Stimulated activated CD8-positive, alpha-beta memory T cell treated with anti-CD3 and anti-CD28 coated beads, Interleukin-4, amount 100 ng/mL, for 4 hours (primary cell): ENCODE results near the gene ATP5F1A.
"Not testable (repeated sequence)": the region's sequence is repeated elsewhere in the genome, so short reads cannot be mapped to it uniquely, and the experiment has no call there.

Experiments used
- DNase-seq, 2 donors: peaks; one replicate each; pipeline ENCODE4 v3.0.0-alpha.2; 2020; ENCODE audit warnings: low read depth in 2 of 2, low spot score in 1 of 2

Gene ATP5F1A

DNA sequence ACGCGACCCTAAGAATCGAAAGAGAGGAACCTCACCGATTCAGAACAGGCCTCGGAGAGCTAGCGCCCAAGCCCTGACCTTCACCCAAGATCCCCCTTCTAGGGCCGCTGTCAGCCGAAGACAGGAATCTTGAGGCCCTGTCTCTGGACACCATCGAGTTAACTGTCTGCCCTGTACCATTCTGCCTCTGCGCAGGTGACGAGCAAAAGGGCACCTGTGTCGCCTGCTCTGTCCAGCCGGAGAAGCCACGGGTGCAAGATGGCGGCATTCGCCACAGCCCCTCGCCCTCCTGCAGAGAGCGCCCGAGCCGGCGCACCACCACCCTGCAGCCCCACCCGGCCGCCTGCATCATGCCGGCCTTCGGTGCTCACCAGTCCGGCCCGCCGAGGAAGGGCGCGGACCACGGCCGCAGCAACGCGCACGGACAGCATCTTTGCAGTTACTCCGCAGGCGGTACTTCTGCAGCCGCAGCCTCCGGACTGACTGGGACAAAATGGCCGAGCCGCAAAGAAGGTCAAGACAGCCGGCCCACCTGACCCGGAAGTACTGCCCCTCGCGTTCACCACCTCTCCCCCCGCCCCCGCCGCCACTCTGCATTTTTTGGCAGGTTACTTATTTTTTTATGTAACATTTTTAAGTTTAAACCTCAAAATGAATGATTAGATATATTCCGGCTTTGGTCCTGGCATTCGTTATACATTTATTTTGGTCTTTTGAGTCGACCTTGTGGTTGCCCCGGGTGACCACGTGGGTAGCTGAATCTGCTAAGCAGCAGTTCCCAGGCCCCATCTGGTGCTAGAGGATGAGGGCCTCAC, at the start of gene ATP5F1A:
Gene ATP5F1A (minus strand): TSS at position 496 of the 815 bp plus-strand sequence. CDS start 65 bp downstream, at position 431.
- peak; percentile 67 to 76 for DNase-seq

DNA sequence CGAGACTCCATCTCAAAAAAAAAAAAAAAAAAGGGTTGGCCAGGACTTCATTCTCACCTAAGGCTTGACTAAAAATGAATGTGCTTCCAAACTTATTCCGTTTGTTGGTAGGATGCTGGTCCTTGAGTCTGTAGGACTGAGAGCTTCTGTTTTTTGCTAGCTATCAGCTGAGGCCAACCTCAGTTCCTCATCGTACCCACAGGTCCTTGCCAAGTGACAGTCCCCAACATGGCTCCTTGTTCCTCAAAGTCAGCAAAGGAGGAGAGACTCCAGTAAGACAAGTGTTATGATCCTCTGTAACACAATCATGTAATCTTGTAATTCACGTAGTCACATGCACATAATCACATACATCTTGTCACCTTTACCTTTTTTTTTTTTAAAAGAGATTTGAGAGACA, 43.1 kb upstream of the ATP5F1A start:
- DNase-seq = no peak

DNA sequence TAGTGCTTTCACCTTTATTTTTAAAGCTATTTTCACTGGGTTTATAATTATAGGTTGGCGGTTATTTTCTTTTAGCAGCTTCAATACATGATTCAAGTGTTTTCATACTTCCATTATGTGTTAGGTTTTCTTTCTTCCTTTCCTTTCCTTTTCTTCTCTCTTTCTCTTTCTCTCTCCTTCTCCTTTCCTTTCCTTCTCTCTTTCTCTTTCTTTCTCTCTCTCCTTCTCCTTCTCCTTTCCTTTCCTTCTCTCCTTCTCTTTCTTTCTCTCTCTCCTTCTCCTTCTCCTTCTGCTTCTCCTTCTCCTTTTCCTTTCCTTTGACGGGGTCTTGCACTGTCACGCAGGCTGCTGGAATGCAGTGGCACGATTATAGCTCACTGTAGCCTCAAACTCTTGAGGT, 42.1 kb upstream of the ATP5F1A start:
- no peak for DNase-seq

DNA sequence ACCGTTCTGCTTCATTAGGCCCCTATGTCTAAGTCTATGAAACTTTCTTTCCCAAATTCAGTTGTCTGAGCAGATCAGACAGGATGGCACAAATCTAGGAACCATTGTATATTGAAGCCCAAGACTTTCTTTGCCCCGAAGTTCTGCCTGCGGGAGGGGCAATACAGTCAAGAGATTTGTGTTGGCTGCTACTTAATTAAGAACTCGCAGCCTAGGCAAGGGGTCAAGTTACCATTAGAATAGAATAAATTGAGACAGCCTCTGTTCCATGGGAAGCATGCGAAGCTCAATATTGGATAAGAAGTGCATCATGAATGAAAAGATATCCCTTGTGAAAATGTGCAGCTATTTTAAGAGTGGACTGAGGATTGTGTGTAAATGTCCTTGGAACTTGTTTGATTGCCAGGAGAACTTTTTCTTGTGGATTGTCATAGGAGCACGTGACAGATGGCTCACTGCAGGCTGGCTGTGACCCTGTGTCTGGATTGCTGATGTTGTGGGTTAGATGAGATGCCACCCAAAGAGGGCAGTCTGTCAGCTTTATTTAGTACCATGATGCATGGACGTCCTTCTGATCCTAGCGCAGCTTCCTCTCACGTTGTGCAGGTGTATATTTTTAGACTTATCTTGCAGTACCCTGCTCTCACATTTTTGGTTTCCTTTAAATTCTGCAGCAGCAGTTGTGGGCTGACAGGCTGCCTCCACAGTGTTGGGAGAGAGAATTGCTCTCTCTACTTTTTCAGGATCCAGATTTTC, 37.0 kb upstream of the ATP5F1A start:
- DNase-seq = no peak

DNA sequence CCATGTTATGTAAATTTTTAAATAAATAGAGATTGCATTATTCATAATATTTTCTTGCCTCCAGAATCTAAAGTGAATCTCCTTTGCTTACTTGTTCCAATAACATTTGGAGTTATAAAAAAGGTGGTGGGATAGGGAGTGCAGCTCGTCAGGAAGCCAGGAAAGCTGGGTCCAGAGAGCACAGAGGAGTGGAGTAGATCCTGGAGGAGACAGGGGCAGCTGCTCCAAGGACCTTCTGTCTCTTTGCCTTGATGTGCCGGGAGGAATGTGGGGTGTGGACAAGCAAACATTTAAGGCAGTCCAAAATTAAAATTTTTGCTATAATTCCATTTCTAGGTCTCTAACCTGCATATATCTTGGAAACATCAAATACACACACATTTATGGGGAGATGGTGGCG, 35.4 kb upstream of the ATP5F1A start:
- DNase-seq = no peak

DNA sequence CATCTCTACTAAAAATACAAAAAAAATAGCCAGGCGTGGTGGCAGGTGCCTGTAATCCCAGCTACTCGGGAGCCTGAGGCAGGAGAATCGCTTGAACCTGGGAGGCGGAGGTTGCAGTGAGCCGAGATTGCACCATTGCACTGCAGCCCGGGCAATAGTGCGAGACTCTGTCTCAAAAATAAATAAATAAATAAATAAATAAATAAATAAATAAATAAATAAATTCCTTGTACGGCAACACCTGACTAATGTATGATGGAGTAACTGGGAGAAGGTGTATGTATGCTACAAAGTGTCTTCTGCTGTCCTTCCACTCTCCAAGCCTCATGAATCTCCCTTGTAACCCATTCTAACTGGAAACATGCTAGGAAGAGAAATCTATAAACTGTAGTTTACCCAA, 32.5 kb upstream of the ATP5F1A start:
- DNase-seq = not testable (repeated sequence)

DNA sequence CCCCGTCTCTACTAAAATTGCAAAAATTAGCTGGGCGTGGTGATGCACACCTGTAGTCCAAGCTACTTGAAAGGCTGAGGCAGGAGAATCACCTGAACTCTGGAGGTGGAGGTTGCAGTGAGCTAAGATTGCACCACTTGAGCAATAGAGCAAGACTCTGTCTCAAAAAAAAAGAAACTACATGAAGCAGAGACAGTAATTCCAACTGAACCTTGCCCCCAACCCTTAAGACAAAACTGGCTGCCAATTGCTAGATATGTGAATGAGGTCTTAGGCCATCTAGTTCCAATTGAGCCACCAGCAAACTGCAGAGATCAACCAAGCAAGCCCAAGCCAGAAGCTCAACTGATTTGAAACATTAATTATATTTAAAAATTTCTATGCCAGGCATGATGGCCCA, 32.0 kb upstream of the ATP5F1A start:
- no peak for DNase-seq

DNA sequence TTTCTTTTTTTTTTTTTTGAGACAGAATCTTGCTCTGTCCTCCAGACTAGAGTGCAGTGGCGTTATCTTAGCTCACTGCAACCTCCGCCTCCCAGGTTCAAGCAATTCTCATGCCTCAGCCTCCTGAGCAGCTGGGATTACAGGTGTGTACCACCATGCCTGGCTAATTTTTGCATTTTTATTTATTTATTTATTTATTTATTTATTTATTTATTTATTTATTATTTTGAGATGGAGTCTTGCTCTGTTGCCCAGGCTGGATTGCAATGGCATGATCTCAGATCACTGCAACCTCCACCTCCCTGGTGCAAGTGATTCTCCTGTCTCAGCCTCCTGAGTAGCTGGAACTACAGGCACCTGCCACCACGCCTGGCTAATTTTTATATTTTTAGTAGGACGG, 28.5 kb upstream of the ATP5F1A start:
- not testable (repeated sequence) for DNase-seq

DNA sequence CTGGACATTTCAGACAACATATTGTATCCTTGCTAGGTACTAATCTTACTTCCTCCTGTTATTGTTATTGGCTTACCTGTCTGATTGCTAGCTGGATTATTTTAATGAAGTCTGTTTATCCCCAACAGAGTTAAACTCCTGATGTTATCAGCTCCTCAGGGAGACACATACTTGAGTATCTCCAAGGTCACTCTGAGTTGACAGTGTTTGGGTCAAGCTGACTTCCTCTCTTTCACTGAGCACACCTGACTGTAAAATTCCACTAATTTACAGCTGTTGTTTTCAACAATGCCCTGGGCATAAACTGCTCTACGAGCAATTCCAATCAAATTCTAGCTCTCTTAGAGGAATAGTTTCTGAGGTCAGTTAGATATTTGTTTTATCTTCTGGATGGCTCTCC, 15.7 kb upstream of the ATP5F1A start:
- DNase-seq = no peak

DNA sequence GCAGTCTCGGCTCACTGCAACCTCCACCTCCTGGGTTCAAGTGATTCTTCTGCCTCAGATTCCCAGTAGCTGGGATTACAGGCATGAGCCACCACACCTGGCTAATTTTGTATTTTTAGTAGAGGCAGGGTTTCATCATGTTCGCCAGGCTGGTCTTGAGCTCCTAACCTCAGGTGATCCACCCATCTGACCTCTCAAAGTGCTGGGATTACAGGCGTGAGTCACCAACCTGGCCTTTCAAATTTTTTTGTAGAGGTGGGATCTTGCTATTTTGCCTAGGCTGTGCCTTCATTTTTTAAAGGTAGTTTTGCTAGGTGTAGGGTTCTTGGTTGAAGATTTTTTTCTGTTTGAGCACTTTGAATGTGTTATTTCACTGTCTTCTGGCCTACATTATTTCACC, 12.3 kb upstream of the ATP5F1A start:
- DNase-seq = no peak

DNA sequence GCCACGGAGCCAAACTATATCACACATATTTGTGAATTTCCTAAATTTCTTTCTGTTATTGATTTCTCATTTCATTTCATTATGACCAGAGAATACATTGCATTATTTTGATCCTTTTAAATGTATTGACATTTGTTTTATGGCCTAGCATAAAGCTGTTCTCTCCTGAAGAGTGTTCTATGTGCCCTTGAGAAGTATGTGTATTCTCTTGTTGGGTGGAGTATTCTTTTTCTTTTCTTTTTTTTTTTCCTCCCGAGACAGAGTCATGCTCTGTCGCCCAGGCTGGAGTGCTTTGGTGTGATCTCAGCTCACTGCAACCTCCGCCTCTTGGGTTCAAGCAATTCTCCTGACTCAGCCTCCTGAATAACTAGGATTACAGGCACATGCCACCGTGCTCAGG, 11.3 kb upstream of the ATP5F1A start:
- no peak for DNase-seq

DNA sequence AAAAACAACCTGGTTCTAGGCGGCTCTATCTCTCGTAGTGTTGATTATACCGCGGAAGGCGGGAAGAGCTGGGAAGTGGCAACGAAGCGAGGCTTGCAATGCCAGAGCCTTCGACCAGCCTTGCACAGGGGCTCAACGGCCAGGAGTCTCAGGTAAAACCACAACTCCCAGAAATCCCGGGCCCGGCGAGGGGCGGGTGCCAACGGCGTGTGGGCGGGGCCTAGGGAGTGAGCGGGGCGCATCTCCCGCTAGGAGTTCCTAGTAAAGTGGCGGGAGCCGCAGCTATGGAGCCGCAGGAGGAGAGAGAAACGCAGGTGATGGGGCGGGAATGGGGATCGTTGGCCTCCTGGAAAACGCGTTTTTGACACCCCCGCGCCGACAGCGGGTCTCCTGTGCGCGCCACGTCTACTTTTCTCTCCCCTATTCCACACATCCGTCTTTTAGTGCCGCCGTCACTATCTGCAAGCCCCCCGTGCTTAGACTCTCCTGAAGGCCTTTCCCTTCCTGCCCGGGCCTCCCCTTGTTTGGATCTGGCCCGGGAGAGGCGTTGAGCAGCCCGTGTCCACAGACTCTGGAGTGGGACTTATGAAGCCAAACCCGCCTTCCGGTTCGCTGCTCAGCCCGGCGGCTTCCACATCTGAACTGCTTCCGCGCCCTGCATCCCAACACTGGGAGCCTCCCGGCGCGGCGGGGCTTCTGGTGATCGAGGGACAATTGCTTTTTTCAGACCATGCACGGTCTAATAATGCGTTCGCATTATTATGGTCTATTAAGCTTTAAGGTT, 6.2 kb upstream of the ATP5F1A start, which contains the start of gene HAUS1:
Gene HAUS1 (plus strand): TSS at position 258 of the 784 bp plus-strand sequence. CDS start 27 bp downstream, at position 285.
- DNase-seq = peak; percentile 66 to 75

DNA sequence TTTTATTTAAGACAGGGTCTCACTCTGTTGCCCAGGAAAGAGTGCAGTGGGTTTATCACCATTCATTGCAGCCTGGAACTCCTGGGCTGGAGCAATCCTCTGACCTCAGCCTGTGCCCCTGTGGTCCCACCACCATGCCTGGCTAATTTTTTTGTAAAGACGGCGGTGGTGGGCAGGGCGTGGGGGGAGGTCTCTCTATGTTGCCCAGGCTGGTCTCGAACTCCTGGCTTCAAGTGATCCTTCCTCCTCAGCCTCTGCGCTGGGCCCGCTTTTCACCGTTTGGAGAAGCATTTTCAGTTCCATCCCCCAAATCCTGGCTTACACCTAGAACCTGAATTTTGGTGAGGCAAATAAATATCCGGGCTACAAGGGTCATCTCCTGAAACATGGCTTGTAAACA, 1.4 kb upstream of the ATP5F1A start:
- no peak for DNase-seq

DNA sequence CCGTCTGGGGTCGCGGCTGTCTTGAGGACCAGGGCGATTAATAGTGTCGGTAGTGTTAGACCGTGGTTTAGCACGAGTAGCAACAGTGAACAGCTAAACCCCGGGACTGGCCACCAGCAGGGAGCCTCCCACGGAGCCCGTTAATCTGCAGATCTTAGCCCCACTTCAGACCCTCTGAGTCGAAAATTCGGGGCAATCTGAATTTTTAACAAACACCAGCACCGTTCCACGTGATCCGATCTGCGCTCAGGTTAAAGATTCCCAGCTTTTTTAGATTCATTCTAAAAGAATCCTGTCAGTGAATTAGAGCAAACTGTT, 479 bp upstream of the ATP5F1A start:
- DNase-seq = no peak

DNA sequence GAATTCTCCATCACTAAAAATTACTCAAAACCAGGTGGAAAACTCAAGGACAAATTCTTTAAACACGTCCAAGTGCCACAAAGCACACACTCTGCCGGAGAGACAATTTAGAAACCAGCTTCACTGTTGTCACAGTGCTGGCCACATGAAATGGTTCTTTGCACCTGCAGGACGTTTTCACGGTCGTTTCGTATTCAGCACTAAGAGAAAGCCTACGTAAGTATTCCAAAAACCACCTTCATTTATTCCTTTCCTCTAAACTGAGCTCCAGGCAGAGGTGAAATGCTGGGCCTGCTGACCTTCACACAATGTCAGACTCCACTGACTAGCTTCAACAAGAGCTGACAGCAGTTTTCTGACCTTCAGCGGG, 680 bp downstream of the ATP5F1A start:
- DNase-seq = no peak

DNA sequence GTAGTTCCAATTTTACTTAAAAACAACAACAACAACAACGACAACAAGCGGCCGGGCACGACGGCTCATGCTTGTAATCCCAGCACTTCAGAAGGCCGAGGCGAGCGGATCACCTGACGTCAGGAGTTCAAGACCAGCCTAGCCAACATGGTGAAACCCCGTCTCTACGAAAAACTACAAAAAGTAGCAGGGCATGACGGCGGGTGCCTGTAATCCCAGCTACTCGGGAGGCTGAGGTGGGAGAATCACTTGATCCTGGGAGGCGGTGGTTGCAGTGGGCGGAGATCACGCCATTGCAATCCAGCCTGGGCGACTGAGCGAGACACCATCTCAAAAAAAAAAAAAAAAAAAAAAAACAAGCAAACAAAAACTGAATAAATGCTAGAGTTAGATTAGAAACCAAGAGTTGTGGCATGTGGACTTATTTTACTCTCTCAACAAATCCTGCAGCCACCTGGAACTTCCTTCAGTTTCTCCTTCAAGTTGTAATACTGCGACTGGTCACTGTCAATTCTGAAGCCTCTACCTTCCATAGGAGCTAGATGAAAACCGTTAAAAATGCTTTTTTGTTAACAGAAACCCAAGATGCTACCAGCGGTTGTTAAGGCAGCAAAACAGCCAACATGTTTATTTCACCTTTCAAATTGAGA, 1.3 kb downstream of the ATP5F1A start:
- no peak for DNase-seq

DNA sequence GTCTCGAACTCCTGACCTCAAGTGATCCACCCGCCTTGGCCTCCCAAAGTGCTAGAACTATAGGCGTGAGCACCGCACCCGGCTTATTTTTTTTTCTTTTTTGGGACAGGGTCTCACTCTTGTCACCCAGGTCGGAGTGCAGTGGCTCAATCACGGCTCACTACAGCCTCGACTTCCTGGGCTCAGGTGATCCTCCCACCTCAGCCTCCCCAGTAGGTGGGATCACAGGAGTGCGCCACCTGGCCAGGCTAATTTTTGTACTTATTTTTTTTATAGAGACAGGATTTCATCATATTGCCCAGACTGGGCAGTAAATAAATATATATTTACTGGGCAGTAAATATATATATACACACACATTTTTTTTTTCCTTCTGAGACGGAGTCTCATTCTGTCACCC, 2.6 kb downstream of the ATP5F1A start:
- no peak for DNase-seq

DNA sequence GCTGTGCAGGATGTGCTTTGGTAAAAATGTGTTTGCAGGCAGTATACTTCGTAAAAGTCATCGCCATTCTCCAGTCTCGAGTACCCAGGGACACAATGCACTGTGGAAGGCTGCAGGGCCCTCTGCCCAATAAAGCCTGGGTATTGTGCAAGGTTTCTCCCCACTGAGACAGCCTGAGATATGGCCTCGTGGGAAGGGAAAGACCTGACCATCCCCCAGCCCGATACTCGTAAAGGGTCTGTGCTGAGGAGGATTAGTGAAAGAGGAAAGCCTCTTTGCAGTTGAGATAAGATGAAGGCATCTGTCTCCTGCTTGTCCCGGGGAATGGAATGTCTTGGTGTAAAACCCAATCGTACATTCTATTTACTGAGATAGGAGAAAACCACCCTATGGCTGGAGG, 9.6 kb downstream of the ATP5F1A start:
- DNase-seq = not testable (repeated sequence)

DNA sequence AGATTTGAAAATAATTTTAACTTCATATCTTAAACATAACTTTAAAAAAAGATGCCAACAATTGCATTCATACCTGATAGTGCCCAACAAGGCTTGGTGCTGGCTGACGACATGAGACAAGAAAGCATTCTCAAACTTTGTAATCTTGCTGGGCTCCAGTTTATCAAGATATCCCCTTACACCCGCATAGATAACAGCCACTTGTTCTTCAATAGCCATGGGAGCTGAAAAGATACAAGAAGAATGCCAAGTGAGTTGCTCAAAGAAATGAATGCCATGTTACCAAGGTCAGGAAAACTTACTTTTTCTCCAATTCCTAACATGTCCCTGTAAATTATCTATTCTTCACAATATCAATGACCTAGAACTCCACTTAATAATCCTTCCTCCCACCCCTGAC, 13.7 kb downstream of the ATP5F1A start:
- DNase-seq = no peak

DNA sequence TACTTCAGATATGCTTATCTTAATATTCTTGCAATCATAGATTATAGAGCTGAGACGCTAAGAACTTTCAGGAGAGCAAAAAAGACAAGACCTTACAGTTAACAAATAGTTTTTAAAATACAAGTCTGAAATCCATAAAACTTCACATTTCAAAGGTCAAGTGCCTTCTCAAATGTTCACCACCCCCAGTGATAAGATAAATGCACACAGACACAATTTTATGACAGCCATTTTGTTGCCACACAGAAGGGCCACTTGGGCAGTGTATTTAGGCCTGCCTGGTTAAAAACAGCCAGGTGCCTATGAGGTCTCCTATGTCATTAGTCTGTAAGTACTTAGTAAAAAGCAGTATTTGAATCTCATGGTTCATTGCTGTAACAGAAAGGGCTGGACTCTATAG, 17.9 kb downstream of the ATP5F1A start:
- no peak for DNase-seq

DNA sequence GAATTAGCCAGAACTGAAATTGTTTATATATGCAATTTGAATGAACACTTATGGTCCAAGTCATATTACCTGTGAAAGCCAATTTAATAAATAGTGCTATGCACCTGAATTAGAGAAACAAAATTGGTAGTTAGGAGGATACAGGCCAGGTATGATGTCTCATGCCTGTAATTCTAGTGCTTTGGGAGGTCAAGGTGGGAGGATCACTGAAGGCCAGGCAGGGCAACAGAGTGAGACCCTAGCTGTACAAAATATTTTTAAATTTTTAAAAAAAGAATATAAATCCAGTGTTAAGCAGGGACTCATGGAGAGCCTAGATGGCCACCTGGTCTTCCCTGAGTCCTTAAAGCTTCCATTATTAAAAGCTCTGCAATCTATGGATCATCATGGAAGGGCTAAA, 18.8 kb downstream of the ATP5F1A start:
- DNase-seq = no peak
